ENCODE data around the gene E2F4.

GRCh38 chr16:67247192-67248072 lies 55.5 kb downstream of the E2F4 start, which contains the start of gene FHOD1:
- TF ChIP-seq EZH2 (optimal IDR thresholded peaks at IDR 0.05; ENCODE audit: low read depth, low read length) (no peak), CTCF (IDR thresholded peaks at IDR 0.05; ENCODE audit: low read length) (no peak)

Data from MM.1S (cell line).